Mesodermal cell (in vitro differentiated cells): Measurements from ENCODE around the gene ZNF428.

Experiments
- H3K27ac ChIP-seq: 2 replicates; pipeline ENCODE4 v1.7.0; 2013; ENCODE audit warnings: mild to moderate bottlenecking, low read depth, low read length, moderate library complexity; ENCODE audit not compliant: severe bottlenecking
- H3K36me3 ChIP-seq: 2 replicates; pipeline ENCODE4 v1.7.1; 2013; ENCODE audit warnings: mild to moderate bottlenecking, low read length, moderate library complexity; ENCODE audit not compliant: control insufficient read depth, insufficient read depth
- H3K4me1 ChIP-seq: one replicate; pipeline ENCODE4 v1.7.1; 2013; ENCODE audit warnings: mild to moderate bottlenecking, low read length; ENCODE audit not compliant: insufficient read depth, control insufficient read depth, poor library complexity, severe bottlenecking
- H3K4me3 ChIP-seq: 2 replicates; pipeline ENCODE4 v1.7.0; 2013; ENCODE audit warnings: low read length, control low read depth, mild to moderate bottlenecking; ENCODE audit not compliant: insufficient read depth, poor library complexity, severe bottlenecking; ENCODE audit errors: extremely low read depth
- H3K9me3 ChIP-seq: 2 replicates; pipeline ENCODE4 v1.7.1; 2013; ENCODE audit warnings: mild to moderate bottlenecking, low read length, moderate library complexity; ENCODE audit not compliant: control insufficient read depth
- WGBS, 2 experiments: methylation state at CpG; one replicate each; pipeline ENCODE4 v1.1.5; 2013; ENCODE audit warnings: missing lambda C conversion rate in 2 of 2; ENCODE audit not compliant: insufficient coverage in 2 of 2; 5-methylcytosine and 5-hydroxymethylcytosine counted together

The ZNF428 gene

GRCh38 chr19:43598445-43599240 is 20.8 kb downstream of the ZNF428 start:
- WGBS, 2 experiments: 98 to 100% methylated on average over 9 to 19 of the region's 19 CpGs
- Histone ChIP-seq H3K36me3 (peaks cover 53% of the 10 kb centered on the region), H3K4me3 (no peak overlapping the region), H3K27ac (no peak overlapping the region), H3K9me3 (no peaks in the 10 kb centered on the region), H3K4me1 (no peaks in the 10 kb centered on the region)

GRCh38 chr19:43597876-43598275 is 21.6 kb downstream of the ZNF428 start:
- peaks cover 57% of the 10 kb centered on the region for H3K36me3 ChIP-seq

GRCh38 chr19:43596842-43597461 is 22.5 kb downstream of the ZNF428 start:
- peaks cover 59% of the 10 kb centered on the region for H3K36me3 ChIP-seq
- H3K4me1 ChIP-seq: no peaks in the 10 kb centered on the region
- WGBS, 2 experiments: 30 to 43% methylated on average over 7 of the region's 7 CpGs
- H3K4me3 ChIP-seq: peak overlapping the region; percentile 83
- H3K27ac ChIP-seq: peak overlapping the region; percentile 100
- no peaks in the 10 kb centered on the region for H3K9me3 ChIP-seq

More at GRCh38 chr19:43597876-43598275, 21.6 kb downstream of the ZNF428 start:
- Histone ChIP-seq H3K27ac (no peak overlapping the region), H3K9me3 (no peaks in the 10 kb centered on the region), H3K4me3 (peak overlapping the region; percentile 83), H3K4me1 (no peaks in the 10 kb centered on the region)
- 90% methylated on average over 4 of the region's 5 CpGs for WGBS, 2 experiments

GRCh38 chr19:43595999-43596841 is 23.2 kb downstream of the ZNF428 start, which contains the start of the genes IRGQ and ZNF576:
IRGQ (minus strand) TSS chr19:43596134; CDS start chr19:43595338, 796 bp downstream.
ZNF576 (plus strand) TSS chr19:43596595; CDS start chr19:43597109, 514 bp downstream.
- Histone ChIP-seq H3K36me3 (peaks cover 60% of the 10 kb centered on the region), H3K4me3 (peak within 1 kb of the TSS; percentile 83), H3K9me3 (no peaks in the 10 kb centered on the region), H3K27ac (peak within 1 kb of the TSS; percentile 100), H3K4me1 (no peaks in the 10 kb centered on the region)
- WGBS, 2 experiments: 0% methylated on average over 35 to 59 of the region's 60 CpGs

GRCh38 chr19:43595605-43595998 is 23.8 kb downstream of the ZNF428 start:
- peak overlapping the region; percentile 100 for H3K27ac ChIP-seq
- H3K36me3 ChIP-seq: peaks cover 61% of the 10 kb centered on the region
- H3K4me3 ChIP-seq: peak overlapping the region; percentile 83
- H3K9me3 ChIP-seq: no peaks in the 10 kb centered on the region
- no peaks in the 10 kb centered on the region for H3K4me1 ChIP-seq
- 2 to 3% methylated on average over 15 to 18 of the region's 18 CpGs for WGBS, 2 experiments

GRCh38 chr19:43594710-43595604 is 24.5 kb downstream of the ZNF428 start:
- peak overlapping the region; percentile 100 for H3K27ac ChIP-seq
- H3K4me3 ChIP-seq: peak overlapping the region; percentile 83
- no peaks in the 10 kb centered on the region for H3K9me3 ChIP-seq
- no peaks in the 10 kb centered on the region for H3K4me1 ChIP-seq
- H3K36me3 ChIP-seq: peaks cover 62% of the 10 kb centered on the region
- WGBS, 2 experiments: 3 to 6% methylated on average over 59 to 62 of the region's 64 CpGs

GRCh38 chr19:43594081-43594697 is 25.2 kb downstream of the ZNF428 start:
- peaks cover 62% of the 10 kb centered on the region for H3K36me3 ChIP-seq
- H3K27ac ChIP-seq: no peak overlapping the region
- H3K4me3 ChIP-seq: peak overlapping the region; percentile 83

GRCh38 chr19:43592800-43593350 is 26.6 kb downstream of the ZNF428 start:
- Histone ChIP-seq H3K9me3 (no peaks in the 10 kb centered on the region), H3K4me1 (no peaks in the 10 kb centered on the region), H3K4me3 (no peak overlapping the region), H3K36me3 (peaks cover 59% of the 10 kb centered on the region), H3K27ac (no peak overlapping the region)
- WGBS, 2 experiments: 96% methylated on average over 29 to 37 of the region's 37 CpGs

More at GRCh38 chr19:43594081-43594697, 25.2 kb downstream of the ZNF428 start:
- H3K4me1 ChIP-seq: no peaks in the 10 kb centered on the region
- no peaks in the 10 kb centered on the region for H3K9me3 ChIP-seq
- WGBS, 2 experiments: 89 to 91% methylated on average over 5 to 8 of the region's 10 CpGs

GRCh38 chr19:43591904-43592772 is 27.3 kb downstream of the ZNF428 start:
- Histone ChIP-seq H3K27ac (no peak overlapping the region), H3K4me3 (no peak overlapping the region), H3K9me3 (no peaks in the 10 kb centered on the region), H3K4me1 (no peaks in the 10 kb centered on the region), H3K36me3 (peaks cover 60% of the 10 kb centered on the region)
- 97 to 99% methylated on average over 45 to 62 of the region's 63 CpGs for WGBS, 2 experiments
